Fibroblast of villous mesenchyme (primary cell): Measurements from ENCODE around the gene ADCY5. TPM values are rescaled to one million over a fixed set of nuclear protein-coding genes. Genes with fewer than 3 reads are reported as not detected.

Source experiments
- DNase-seq: peaks from one replicate; pipeline ENCODE4 v3.0.0-alpha.2; 2010; ENCODE audit warnings: low read depth
- H3K4me3 ChIP-seq: 2 replicates; pipeline ENCODE4 v1.5.1; 2011; ENCODE audit warnings: low read depth, mild to moderate bottlenecking, low read length
- total RNA-seq: library from RNA; depleted of rRNA; stranded (reverse); fragments of >200 nt; gene quantifications from 2 replicates; pipeline ENCODE4 v1.2.3, GENCODE V29; 2012
- TF ChIP-seq, protein P1 (sequence below): IDR thresholded peaks from 2 replicates; pipeline ENCODE4 v1.5.1; 2012; ENCODE audit warnings: low read depth, mild to moderate bottlenecking, low read length; ENCODE audit not compliant: insufficient read depth

Gene ADCY5
- total RNA-seq, 1 donor, result 0.43 TPM

DNA sequence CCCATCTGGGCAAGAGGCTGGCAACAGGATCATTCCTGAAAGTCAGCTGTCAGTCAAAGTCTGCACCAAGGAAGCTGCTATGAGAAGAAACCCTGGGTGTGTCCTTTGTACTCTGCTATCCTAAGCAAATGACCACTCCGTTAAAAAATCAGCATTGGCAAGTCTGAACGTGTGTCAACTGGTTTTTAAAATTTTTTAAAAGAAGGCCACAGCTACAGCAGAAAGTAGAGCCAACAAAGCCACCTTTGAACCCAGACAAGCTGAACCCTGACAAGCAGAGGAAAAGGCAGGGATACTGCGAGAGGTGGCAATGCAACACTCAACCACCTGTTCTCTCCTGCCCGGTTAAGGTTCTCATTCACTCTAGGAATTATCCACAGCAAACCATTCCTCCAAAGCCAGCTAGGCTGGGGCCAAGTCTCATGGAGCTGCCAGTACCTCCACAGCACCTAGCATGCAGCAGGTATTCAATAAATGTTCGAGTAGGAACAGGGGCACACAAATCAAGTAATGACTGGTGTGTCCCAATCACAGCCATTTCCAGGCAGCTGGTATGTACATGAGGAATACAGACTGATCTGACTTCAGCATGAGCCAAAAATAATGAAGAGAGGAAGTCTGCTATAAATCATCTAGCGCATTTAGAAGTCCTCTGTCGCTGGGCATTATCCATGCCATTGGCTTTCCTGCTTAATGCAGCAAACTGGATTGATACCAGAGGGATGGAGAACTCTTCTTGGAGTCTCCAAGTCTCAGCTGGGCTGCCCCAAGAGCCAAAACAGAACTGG lies 76.0 kb downstream of the ADCY5 start:
- TF ChIP-seq, protein P1, sequence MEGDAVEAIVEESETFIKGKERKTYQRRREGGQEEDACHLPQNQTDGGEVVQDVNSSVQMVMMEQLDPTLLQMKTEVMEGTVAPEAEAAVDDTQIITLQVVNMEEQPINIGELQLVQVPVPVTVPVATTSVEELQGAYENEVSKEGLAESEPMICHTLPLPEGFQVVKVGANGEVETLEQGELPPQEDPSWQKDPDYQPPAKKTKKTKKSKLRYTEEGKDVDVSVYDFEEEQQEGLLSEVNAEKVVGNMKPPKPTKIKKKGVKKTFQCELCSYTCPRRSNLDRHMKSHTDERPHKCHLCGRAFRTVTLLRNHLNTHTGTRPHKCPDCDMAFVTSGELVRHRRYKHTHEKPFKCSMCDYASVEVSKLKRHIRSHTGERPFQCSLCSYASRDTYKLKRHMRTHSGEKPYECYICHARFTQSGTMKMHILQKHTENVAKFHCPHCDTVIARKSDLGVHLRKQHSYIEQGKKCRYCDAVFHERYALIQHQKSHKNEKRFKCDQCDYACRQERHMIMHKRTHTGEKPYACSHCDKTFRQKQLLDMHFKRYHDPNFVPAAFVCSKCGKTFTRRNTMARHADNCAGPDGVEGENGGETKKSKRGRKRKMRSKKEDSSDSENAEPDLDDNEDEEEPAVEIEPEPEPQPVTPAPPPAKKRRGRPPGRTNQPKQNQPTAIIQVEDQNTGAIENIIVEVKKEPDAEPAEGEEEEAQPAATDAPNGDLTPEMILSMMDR, result no peak
- H3K4me3 ChIP-seq, result no peak overlapping the region
- DNase-seq, result no peak

DNA sequence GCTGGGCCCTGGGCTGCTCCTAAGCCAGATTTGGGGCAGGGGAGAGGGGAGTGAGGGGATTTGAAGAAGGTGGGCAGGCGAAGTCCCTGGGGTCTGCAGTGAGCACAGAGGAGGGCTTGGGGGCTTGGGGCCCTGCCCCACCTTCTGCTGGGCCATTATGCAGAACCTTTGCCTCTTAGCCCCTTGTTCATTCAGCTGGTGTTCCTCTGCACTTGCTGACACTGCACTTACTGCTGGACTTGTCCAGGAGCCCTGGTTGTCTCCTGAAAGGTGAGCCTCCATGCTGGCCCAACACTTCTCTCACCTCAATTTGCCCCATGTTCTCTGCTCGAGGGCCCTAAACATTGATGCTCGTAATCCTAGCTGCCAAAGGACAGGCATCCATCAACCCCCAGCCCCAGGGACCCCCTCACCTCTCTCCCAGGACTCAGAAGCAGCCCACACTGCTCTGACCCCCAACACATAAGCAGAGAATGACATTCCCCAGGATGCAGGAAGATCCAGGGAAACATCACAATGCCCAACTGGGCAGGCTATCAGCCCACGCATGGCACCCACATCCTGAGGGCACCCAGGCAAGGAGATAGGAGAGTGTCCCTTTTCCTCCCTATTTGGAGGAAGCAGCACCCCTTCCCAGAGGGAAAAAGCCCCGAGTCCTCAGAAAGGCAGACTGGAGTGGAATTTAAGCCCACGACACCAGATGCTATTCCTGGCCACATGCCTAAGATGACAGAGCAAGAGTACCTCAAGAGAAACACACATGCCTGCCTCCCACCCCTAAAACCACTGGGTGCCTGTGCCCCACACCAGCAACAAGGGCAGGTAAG lies 76.8 kb downstream of the ADCY5 start:
- no peak overlapping the region for H3K4me3 ChIP-seq
- TF ChIP-seq, protein P1, result no peak
- no peak for DNase-seq

DNA sequence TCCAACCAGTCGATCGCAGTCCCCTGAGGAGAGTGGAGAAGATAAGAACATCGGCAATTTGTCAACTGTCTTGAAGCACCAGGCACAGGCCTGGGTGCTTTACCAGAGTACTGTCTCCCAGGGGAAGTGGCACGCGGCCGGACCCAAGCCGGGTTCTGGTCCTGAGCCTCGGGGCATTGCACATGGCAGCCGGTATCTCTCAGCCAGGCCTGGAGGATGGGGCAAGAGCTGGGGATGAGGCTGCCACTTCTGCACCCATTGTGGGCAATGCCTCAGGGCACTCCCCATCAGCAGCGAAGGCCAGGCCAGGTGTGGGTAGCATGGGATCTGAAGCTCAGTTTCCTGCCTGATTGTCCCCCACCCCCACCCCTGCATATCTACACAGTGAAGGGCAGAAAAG lies 77.5 kb downstream of the ADCY5 start:
- no peak overlapping the region for H3K4me3 ChIP-seq
- TF ChIP-seq, protein P1, result no peak
- DNase-seq, result no peak

DNA sequence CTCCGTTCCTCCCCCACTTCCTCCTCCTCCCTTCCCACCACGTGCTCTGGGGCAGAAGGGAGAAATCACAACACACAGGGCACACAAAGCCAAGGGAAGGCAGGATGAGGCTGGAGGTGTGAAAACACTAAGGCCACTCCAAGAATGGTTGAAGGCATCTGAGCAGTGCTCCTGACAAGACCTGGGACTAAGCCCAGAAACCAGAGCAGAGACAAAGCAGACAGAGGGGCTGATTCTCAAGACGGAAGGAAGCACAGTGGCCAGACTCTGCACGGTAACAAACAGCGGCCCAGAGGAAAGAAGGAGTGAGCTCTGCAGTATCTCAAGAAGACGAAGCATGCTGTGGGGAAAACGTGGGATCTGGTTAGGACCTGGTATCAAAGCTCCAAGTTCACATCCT lies 78.1 kb downstream of the ADCY5 start:
- no peak for DNase-seq
- no peak overlapping the region for H3K4me3 ChIP-seq
- TF ChIP-seq, protein P1, result no peak

DNA sequence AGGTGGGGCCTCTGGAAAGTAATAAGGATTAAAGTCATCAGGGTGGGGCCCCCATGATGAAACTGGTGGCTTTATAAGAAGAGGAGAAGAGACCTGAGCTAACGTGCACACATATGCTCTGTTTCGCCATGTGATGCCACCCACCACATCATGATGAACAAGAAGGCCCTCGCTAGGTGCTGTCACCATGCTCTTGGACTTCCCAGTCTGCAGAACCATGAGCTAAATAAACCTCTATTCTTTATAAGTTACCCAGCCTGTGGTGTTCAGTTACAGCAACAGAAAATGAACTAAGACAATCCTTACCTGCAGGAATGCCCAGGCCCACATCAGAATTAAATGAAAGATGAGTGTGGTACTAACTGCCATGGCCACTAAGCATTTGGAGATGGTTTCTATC lies 79.8 kb downstream of the ADCY5 start:
- TF ChIP-seq, protein P1, result no peak
- DNase-seq, result no peak

DNA sequence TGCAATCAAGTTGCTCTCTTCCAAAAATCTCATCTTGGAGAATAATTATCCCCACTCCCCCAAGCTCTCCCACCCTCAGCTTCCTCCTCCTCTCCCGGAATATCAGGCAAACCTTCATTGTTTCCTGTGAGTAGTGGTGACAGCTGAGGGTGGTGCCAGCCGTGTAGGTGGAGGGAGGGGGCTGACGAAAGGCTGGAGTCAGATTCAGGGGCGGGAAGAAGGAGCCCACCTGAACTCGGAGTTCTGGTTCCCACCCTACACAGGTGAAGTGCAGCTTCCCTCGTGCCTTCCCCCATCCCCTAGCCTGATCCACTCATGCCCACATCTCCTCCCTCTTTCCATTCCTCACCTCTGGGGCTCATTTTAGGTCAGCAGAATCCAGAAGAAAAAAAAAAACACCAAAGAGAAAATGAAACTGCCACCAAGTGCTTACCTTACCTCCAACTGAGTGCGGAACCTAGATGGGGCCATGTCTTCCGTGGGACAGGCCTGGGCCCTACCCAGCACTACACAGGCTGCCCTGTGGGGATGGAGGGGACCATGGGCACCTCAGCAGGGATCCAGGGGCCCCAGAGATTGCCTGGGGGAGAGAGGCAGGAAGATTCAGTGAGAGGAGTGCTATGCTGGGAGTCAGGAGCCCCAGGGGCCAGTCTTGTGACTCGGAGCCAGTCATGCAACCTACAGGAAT lies 81.3 kb downstream of the ADCY5 start:
- DNase-seq, result no peak
- no peak overlapping the region for H3K4me3 ChIP-seq
- TF ChIP-seq, protein P1, result no peak

More for the DNA sequence above, 79.8 kb downstream of the ADCY5 start:
- H3K4me3 ChIP-seq, result no peak overlapping the region
